WERI-Rb-1 (cell line): ENCODE measurements around the gene NLGN4Y.

Experiments
- DNase-seq: peaks from one replicate; pipeline ENCODE4 v3.0.0-alpha.2; 2020
- H3K27ac ChIP-seq: fragments of 250-450 bp; sonication (Bioruptor Pico); 2 replicates; pipeline ENCODE4 v1.5.1; 2020; ENCODE audit warnings: mild to moderate bottlenecking, moderate library complexity
- H3K27me3 ChIP-seq: fragments of 250-450 bp; sonication (Bioruptor Pico); 2 replicates; pipeline ENCODE4 v1.5.1; 2021; ENCODE audit warnings: mild to moderate bottlenecking, low read depth, moderate library complexity; ENCODE audit not compliant: insufficient read depth, severe bottlenecking
- H3K36me3 ChIP-seq: fragments of 250-450 bp; sonication (Bioruptor Pico); 2 replicates; pipeline ENCODE4 v1.5.1; 2020; ENCODE audit warnings: mild to moderate bottlenecking, moderate library complexity
- H3K4me3 ChIP-seq: 2 replicates; pipeline ENCODE4 v1.5.1; 2011; ENCODE audit warnings: low read depth, mild to moderate bottlenecking, control low read depth, low read length
- H3K9me3 ChIP-seq: fragments of 250-450 bp; sonication (Bioruptor Pico); 2 replicates; pipeline ENCODE4 v1.5.1; 2021; ENCODE audit warnings: mild to moderate bottlenecking, moderate library complexity; ENCODE audit not compliant: severe bottlenecking
- TF ChIP-seq, protein P1 (sequence below): IDR thresholded peaks from 2 replicates; pipeline ENCODE4 v1.5.1; 2011; ENCODE audit warnings: low read depth, mild to moderate bottlenecking, control low read depth, inconsistent platforms, low read length

Gene NLGN4Y

DNA sequence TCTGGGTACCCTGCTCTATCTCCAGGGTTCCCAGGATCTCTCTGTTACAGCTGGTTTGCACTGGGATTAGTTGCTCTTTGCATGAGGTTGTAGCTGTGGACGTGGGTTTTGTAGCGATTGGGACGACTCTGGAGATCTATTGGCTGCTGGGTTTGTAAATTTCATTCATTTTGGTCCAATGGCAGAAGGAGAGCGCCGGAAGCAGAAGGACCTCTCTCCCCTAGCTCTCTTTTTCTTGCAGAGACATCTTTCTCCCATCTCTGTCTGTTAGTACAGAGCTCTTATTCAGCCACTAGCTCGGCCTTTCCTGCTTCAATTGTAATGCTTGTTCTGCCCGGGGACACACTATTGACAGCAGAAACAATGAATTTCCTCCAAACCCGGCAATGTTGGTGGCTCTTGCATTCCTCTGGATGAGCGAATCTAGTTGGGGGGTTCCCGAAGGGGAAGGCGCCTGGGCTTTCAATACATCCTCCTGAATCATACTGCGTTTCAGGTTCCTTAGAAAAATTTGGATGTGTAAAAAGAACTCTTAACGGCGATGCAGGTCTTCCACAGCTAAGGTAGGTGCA is 1.9 kb upstream of the NLGN4Y start:
- no peak overlapping the region for H3K4me3 ChIP-seq
- DNase-seq: no peak
- TF ChIP-seq, protein P1, sequence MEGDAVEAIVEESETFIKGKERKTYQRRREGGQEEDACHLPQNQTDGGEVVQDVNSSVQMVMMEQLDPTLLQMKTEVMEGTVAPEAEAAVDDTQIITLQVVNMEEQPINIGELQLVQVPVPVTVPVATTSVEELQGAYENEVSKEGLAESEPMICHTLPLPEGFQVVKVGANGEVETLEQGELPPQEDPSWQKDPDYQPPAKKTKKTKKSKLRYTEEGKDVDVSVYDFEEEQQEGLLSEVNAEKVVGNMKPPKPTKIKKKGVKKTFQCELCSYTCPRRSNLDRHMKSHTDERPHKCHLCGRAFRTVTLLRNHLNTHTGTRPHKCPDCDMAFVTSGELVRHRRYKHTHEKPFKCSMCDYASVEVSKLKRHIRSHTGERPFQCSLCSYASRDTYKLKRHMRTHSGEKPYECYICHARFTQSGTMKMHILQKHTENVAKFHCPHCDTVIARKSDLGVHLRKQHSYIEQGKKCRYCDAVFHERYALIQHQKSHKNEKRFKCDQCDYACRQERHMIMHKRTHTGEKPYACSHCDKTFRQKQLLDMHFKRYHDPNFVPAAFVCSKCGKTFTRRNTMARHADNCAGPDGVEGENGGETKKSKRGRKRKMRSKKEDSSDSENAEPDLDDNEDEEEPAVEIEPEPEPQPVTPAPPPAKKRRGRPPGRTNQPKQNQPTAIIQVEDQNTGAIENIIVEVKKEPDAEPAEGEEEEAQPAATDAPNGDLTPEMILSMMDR: no peak
- no peak overlapping the region for H3K27ac ChIP-seq
- no peaks in the 10 kb centered on the region for H3K36me3 ChIP-seq
- no peaks in the 10 kb centered on the region for H3K9me3 ChIP-seq
- H3K27me3 ChIP-seq: no peaks in the 10 kb centered on the region

- H3K27ac ChIP-seq: no peak overlapping the region
- TF ChIP-seq, protein P1: no peak
- H3K27me3 ChIP-seq: no peaks in the 10 kb centered on the region
- no peak overlapping the region for H3K4me3 ChIP-seq
- H3K36me3 ChIP-seq: no peaks in the 10 kb centered on the region
- no peak for DNase-seq
- H3K9me3 ChIP-seq: no peaks in the 10 kb centered on the region
These were observed 648 bp upstream of the NLGN4Y start for GRCh38 chrY:14523491-14524271.

DNA sequence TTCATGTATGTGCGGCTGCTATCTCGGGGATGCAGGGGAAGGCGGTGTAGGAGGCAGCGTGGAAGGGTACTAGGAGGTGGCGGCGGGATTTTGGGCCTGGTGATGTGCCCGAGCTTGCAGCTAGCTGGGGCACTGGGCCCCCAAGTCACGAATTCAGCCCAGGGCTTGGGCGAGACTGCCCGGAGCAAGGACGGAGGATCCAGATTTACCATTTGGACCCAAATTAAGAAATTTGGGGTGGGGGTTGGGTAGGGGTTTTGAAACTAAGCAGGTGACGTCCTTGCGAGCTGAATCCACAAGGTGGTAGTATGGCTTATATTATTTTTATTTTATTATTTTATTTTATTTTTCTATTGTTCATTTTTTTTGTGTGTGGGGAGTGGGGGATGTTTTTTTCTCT is 986 bp downstream of the NLGN4Y start:
- Histone ChIP-seq H3K27ac (no peak overlapping the region), H3K4me3 (no peak overlapping the region)
- DNase-seq: no peak

DNA sequence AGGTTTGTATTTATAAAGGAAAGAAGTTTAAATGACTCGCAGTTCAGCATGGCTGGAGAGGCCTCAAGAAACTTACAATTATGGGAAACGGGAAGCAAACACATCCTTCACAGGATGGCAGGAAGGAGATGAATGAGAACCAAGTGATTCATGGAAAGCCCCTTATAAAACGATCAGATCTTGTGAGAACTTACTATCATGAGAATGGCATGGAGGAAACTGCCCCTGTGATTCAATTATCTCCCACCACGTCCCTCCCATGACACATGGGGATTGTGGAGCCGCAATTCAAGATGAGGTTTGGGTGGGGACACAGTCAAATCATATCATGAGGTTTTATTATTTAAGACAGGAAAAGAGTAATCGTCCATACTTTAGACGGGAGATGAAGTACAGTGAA is 4.0 kb downstream of the NLGN4Y start:
- TF ChIP-seq, protein P1: no peak
- H3K27ac ChIP-seq: no peak overlapping the region
- H3K27me3 ChIP-seq: no peaks in the 10 kb centered on the region
- no peaks in the 10 kb centered on the region for H3K36me3 ChIP-seq
- H3K4me3 ChIP-seq: no peak overlapping the region
- H3K9me3 ChIP-seq: no peaks in the 10 kb centered on the region
- no peak for DNase-seq

More for the DNA sequence above, 986 bp downstream of the NLGN4Y start:
- Histone ChIP-seq H3K36me3 (no peaks in the 10 kb centered on the region), H3K9me3 (no peaks in the 10 kb centered on the region), H3K27me3 (no peaks in the 10 kb centered on the region)
- TF ChIP-seq, protein P1: no peak

DNA sequence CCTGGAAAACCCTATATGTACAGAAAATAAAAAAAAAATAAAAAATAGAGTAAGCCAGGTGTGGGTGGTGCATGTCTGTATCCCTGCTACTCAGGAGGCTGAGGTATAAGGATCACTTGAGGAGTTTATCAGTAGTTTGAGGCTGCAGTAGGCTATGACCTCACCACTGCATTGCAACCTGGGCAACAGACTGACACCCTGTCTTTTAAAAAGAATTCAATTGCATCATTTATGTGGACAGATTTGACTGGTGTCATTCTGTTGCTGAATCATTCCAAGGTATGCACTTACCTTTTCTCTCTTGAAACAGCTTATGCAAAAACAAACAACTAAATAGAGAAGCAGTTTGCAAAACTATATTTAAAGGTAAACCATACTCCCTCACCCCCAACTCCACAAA is 12.4 kb downstream of the NLGN4Y start:
- Histone ChIP-seq H3K4me3 (no peak overlapping the region), H3K27me3 (no peaks in the 10 kb centered on the region), H3K9me3 (no peaks in the 10 kb centered on the region), H3K36me3 (no peaks in the 10 kb centered on the region), H3K27ac (no peak overlapping the region)
- DNase-seq: no peak
- TF ChIP-seq, protein P1: no peak

- no peak overlapping the region for H3K4me3 ChIP-seq
- H3K9me3 ChIP-seq: no peaks in the 10 kb centered on the region
- no peak overlapping the region for H3K27ac ChIP-seq
- no peaks in the 10 kb centered on the region for H3K36me3 ChIP-seq
- no peaks in the 10 kb centered on the region for H3K27me3 ChIP-seq
- TF ChIP-seq, protein P1: no peak
- no peak for DNase-seq
These were observed 19.2 kb downstream of the NLGN4Y start for GRCh38 chrY:14543506-14543905.
